HS-27A (cell line): ENCODE measurements around the gene MAD1L1.
A peak's percentile ranks its signal among the peaks of the same experiment; 100 is the strongest.

Source experiments
- DNase-seq: peaks from one replicate; pipeline ENCODE4 v3.0.0-alpha.2; 2012; ENCODE audit warnings: low read depth, missing footprints

The MAD1L1 gene

DNA sequence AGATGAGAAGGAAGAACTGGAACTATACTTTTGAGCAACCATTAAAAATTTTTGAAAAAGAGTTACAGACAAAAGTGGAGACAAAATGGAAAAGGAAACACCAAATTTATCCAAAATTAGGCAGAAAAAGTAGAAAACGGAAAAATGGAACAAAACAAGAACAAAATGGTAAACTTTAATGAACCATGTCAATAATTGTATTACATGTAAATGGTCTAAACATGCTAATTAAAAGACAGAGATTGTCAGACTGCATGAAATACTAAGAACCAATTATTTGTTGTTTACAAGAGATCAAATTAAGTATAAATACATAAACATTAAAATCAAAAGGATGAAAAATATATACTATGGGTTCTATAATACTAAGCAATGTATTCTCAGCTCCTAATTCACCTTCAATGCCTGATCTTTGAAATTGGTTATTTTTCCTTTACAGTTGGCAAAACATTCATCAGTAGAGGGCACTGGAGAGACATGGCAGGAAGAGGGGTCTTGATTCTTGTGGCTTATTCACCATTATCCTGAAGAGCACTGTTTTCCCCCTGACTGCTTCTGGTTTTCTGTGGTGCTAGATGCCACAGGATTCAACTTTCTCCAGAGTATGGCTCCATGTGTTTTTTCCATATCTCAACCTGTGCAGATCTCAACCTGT lies 437.7 kb downstream of the MAD1L1 start:
- DNase-seq: peak; percentile 5

DNA sequence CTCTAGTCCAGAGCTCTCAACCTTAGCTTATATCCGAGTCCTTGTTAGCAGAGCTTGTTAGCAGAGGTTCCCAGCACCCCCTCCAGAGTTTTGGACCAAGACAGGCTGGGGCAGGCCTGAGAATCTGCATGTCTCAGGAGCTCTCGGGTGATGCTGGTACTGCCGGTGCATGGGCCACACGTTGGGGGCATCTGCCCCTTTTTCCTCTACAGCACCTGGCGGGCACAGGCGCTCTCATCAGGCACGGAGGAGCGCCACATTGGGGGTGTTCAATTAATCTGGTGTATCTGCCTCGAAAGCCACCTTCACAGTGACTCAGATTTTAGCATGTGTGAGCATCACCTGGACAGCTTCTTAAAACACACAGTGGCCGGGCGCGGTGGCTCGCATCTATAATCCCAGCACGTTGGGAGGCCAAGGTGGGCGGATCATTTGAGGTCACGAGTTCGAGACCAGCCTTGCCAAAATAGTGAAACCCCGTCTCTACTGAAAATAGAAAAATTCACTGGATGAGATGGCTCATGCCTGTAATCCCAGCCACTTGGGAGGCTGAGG lies 445.0 kb downstream of the MAD1L1 start:
- no peak for DNase-seq

DNA sequence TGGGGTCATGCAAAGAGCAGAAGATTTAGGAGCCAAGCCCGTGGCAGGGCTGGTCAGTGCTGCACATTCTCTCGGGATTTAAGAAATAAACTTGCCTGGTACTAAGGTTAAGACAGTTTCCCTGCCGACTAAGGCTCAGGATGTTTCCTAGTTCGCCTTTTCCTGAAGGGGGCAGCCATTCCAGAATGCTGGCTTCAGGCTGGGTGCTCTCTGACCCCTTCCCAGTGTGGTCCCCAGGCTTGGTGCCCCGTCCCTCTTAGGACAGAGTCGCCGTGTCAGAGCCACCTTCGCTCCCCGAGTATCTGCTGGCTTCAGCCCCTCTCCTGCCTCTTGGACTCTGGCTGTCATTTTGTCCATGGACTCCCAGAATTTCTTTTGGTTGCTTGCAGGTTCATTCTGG lies 445.5 kb downstream of the MAD1L1 start:
- DNase-seq: no peak

DNA sequence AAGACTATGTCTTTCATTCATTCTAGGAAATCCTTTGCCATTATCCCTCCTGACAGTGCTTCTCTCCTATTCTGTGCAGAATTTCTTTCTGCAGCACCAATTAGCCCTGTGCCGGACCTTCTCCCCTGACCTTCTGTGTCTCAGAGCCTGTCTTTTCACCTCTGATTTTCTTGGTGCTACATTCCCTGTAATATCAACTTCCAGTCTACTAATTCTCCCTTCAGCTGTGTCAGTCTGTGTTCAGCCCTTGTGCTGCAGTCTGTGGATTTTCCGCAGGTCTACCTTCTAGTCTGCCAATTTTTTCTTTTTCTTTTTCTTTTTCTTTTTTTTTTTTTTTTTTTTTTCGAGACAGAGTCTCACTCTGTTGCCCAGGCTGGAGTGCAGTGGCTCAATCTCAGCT lies 446.9 kb downstream of the MAD1L1 start:
- DNase-seq: no peak

DNA sequence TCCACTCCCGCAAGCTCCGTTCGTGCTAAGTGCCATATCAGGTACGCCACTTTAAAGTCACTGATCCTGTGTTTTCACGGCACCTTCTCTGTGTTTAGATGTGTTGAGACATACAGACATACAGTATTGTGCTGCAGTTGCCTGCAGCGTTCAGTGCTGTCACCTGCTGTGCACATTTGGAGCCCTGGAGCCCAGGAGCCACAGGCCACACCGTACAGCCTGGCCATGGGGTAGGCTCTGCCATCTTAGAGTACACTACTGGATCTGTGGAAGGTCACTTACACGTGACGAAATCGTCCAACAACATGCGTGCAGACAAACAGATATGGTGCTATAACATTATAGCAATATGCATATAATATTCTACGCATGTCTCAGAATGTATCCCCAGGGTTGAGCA lies 451.4 kb downstream of the MAD1L1 start:
- DNase-seq: no peak

DNA sequence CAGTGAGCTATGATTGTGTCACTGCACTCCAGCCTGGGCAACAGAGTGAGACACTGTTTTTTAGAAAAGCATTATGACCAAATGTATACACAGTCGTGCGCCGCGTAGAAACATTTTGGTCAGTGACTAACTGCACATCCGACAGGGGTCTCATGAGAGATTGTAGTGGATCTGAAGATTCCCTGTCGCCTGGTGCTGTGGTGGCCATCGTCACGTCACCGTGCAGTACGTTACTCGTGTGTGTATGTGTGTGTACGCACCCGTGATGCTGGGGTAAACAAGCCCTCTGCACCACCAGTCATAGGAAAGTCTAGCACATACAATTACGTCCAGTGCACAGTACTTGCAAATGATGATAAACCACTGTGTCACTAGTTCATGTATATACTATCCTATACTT lies 453.3 kb downstream of the MAD1L1 start:
- no peak for DNase-seq

DNA sequence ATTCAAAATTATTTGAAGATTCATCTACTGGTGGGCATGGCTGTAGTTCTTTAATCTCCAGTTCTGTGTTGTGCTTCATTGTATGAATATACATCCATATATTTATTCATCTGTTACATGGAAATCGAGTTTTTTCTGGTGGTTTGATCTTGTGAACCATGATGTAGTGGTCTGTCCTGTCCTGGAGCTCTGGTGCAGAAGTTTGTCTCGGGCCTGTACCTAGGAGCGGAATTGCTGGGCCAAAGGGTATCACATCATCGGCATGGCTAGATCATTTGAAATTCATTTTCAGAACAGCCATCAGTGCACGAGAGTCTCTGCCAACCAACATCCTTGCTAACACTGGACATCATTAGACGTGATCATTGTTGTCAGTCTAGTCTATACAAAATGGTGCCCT lies 455.6 kb downstream of the MAD1L1 start:
- DNase-seq: no peak

DNA sequence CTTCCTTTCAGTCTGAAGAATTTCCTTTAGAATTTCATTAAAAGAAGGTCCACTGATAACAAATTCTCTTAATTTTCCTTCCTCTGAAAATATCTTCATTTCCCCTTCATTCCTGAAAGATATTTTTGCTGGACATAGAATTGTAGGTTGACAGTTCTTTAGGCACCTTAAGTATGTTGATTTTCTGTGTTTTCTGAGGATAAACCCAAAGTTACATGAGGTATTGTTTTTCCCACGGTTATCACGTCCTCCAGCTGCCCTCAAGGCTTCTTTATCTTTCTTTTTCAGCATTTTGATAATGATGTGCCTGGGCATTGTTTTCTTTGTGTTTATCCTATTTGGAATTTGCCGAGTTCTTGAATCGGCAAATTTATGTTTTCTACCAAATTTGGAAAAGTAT lies 457.4 kb downstream of the MAD1L1 start:
- DNase-seq: no peak

DNA sequence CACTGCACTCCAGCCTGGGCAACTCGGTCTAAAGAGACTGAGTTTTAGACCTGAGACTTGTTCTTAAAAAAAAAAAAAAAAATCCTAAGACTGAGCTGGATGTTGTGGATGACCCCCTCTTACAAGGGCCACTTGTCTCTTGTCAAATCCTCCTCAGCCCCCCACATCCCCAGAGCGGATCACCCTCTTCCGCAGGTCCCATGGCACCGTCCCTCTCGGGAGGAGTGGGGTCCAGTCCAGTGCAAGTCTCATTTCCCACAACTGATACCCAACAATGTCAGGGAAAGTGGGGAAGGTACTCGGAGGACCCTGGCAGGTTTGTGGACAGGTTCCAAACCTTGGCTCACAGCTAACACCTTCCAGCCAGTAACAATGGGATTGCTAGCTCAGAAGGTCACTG lies 462.4 kb downstream of the MAD1L1 start:
- no peak for DNase-seq

DNA sequence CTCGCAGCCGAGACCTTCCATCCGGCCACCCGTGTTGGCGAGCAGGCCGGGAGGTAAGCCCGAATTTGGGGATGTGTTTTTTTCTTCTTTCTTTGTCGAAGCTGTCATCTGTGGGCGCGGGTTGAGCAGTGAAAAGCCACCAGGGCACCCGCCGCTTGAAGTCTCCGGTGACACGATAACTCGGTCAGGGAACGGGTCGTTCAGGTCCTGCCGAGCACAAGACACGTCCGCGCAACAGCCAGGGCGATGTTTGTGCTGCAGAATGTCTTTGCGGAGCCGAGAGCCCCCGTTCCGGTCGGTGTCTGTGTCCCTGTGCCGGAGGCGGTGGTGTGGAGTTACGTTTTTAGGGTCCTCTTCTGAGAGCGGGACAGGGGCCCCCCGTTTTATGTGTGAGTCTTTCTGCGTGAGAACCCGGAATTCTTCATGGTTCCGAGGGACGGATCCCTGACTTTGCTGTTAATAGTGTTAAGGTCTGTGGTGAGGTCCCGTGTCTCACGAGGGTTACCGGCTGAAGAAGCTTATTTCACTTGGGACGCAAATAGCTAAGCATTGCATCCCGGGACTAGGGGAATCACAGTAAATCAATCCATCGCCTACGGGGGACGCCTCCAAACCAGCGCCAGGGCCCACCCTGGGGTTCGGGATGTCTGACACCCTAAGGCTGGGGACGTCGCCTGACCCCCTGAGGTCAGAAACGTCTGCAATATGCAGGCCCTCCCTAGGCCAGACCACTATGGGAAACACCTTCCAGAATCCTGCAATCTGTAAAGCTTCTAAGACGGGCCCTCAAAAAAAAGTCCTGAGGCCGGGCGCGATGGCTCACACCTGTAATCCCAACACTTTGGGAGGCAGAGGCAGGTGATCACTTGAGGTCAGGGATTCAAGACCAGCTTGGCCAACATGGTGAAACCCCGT lies 463.2 kb downstream of the MAD1L1 start:
- DNase-seq: no peak

DNA sequence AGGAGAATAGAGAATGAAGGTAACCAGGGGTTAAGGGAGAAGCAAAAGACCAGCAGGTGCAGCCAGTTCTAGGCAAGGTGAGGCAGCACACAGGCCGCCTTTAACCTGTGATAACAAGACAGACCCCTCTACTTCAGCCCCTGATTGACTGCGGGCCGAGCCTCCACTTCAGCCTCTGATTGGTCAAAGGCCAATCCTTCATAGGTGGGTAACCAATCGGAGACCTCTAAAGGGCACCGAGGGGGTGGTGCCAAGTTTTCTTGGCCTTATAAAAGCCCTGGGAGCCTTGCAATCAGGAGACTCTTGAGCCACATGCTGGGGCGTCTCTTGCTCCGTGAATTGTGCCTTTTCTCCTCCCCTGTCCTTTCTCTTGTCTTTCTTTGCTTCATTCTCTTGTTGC lies 463.9 kb downstream of the MAD1L1 start:
- no peak for DNase-seq

DNA sequence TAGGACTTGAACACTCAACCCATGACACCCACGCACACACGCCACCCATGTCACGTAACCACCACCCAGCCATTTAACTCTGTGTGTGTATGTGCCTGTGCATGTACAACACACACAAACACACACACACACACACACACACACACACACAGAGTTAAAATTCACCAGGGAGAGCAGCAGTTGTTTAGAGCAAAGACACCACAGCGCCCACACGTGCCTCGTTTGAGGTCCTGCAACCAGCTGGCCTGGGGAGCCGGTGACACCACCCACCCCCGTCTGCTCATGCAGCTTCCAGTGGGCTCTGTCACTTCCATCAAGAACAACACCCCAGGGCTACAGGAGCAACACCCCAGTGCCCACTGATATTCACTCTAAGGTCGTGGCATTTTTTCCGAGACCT lies 465.2 kb downstream of the MAD1L1 start:
- DNase-seq: no peak
